Stomach (tissue), 8 donors: Measurements from ENCODE around the gene KIAA1143. TPM values are rescaled to one million over a fixed set of nuclear protein-coding genes. Genes with fewer than 3 reads are reported as not detected.

Experiments
- polyA plus RNA-seq, 3 donors: library from polyadenylated mRNA; stranded (reverse); fragments of 200-250 nt; gene quantifications; one replicate each; pipeline ENCODE4 v1.2.3, GENCODE V29; 2013
- total RNA-seq, 5 donors: library from RNA; depleted of rRNA; stranded (reverse); fragments of >200 nt; gene quantifications; one replicate each; pipeline versions ENCODE4 v1.1.0 to v1.2.3, GENCODE V29; 2014 to 2016
- donor health status: healthy with polysubstance abuse.
- donor health status: Bipolar disorder and iron deficiency.
- donor health status: healthy.

The KIAA1143 gene
- total and polyA plus RNA-seq, 8 donors = 7.5 to 31.0 (median 11.5) TPM

Other genes with a start within 250 kb of the KIAA1143 start
- 1 to 10 TPM in 4 of 5 donors, not detected in 1; 1.3 to 6.2 (median 3.9) TPM for gene ZKSCAN7, start 206.4 kb downstream of the KIAA1143 start, total RNA-seq
- 1 to 10 TPM in 1 of 3 donors, under 1 TPM in 2; 0.46 to 1.5 (median 0.81) TPM for gene ZKSCAN7, start 206.4 kb downstream of the KIAA1143 start, polyA plus RNA-seq
- gene ZNF660, start 176.7 kb downstream of the KIAA1143 start, total RNA-seq = 10 to 100 TPM in 1 of 5 donors, 1 to 10 TPM in 2, under 1 TPM in 1, not detected in 1; 0.72 to 12.5 (median 2.1) TPM
- under 1 TPM; 0.44 to 0.61 (median 0.45) TPM for gene ZNF660, start 176.7 kb downstream of the KIAA1143 start, polyA plus RNA-seq
- 10 to 100 TPM in 3 of 5 donors, 1 to 10 TPM in 2; 5.8 to 24.6 (median 15.4) TPM for gene ZNF197, start 136.6 kb downstream of the KIAA1143 start, total RNA-seq
- 1 to 10 TPM; 5.2 to 8.1 (median 7.2) TPM for gene ZNF197, start 136.6 kb downstream of the KIAA1143 start, polyA plus RNA-seq
- 10 to 100 TPM in 2 of 5 donors, 1 to 10 TPM in 3; 2.3 to 23.7 (median 4.3) TPM for gene ZNF35, start 112.9 kb downstream of the KIAA1143 start, total RNA-seq
- gene ZNF35, start 112.9 kb downstream of the KIAA1143 start, polyA plus RNA-seq = 1 to 10 TPM; 2.1 to 5.0 (median 4.4) TPM
- gene ZNF502, start 49.0 kb downstream of the KIAA1143 start, total RNA-seq = 1 to 10 TPM in 3 of 5 donors, under 1 TPM in 2; 0.29 to 7.7 (median 1.3) TPM
- gene ZNF502, start 49.0 kb downstream of the KIAA1143 start, polyA plus RNA-seq = 1 to 10 TPM; 1.9 to 2.5 (median 2.4) TPM
- gene ZNF501, start 32.0 kb downstream of the KIAA1143 start, total RNA-seq = 1 to 10 TPM in 3 of 5 donors, not detected in 2; 2.8 to 7.2 (median 3.5) TPM
- 1 to 10 TPM in 2 of 3 donors, under 1 TPM in 1; 0.95 to 2.6 (median 1.2) TPM for gene ZNF501, start 32.0 kb downstream of the KIAA1143 start, polyA plus RNA-seq
- 1 to 10 TPM in 4 of 5 donors, under 1 TPM in 1; 0.45 to 9.3 (median 2.3) TPM for gene KIF15, start 175 bp upstream of the KIAA1143 start, total RNA-seq
- 1 to 10 TPM; 1.2 to 3.1 (median 2.7) TPM for gene KIF15, start 175 bp upstream of the KIAA1143 start, polyA plus RNA-seq
- gene TMEM42, start 100.3 kb upstream of the KIAA1143 start, total RNA-seq = 10 to 100 TPM in 3 of 5 donors, 1 to 10 TPM in 2; 7.2 to 21.4 (median 12.1) TPM
- 10 to 100 TPM; 16.7 to 20.3 (median 17.6) TPM for gene TMEM42, start 100.3 kb upstream of the KIAA1143 start, polyA plus RNA-seq
- gene TGM4, start 113.0 kb upstream of the KIAA1143 start, total RNA-seq = not detected
- gene TGM4, start 113.0 kb upstream of the KIAA1143 start, polyA plus RNA-seq = not detected
- gene ZDHHC3, start 214.6 kb upstream of the KIAA1143 start, total RNA-seq = 100 to 1,000 TPM in 1 of 5 donors, 10 to 100 TPM in 4; 77.2 to 140 (median 78.8) TPM
- 10 to 100 TPM; 29.8 to 60.2 (median 33.7) TPM for gene ZDHHC3, start 214.6 kb upstream of the KIAA1143 start, polyA plus RNA-seq
- 10 to 100 TPM; 29.5 to 57.4 (median 45.5) TPM for gene EXOSC7, start 214.6 kb upstream of the KIAA1143 start, total RNA-seq
- 10 to 100 TPM; 34.9 to 46.2 (median 39.7) TPM for gene EXOSC7, start 214.6 kb upstream of the KIAA1143 start, polyA plus RNA-seq